GM19193 (cell line): ENCODE results near the gene ST8SIA2.

Source experiments
- POLR2A ChIP-seq: IDR thresholded peaks from 4 replicates; pipeline ENCODE4 v1.6.1; 2011; ENCODE audit not compliant: insufficient read depth, insufficient read length; ENCODE audit errors: extremely low read depth

The ST8SIA2 gene

GRCh38 chr15:92411256-92411655 is 17.6 kb downstream of the ST8SIA2 start:
- TF ChIP-seq POLR2A = no peak

- no peak for TF ChIP-seq POLR2A
Observed at GRCh38 chr15:92413510-92413909, 19.8 kb downstream of the ST8SIA2 start.

DNA sequence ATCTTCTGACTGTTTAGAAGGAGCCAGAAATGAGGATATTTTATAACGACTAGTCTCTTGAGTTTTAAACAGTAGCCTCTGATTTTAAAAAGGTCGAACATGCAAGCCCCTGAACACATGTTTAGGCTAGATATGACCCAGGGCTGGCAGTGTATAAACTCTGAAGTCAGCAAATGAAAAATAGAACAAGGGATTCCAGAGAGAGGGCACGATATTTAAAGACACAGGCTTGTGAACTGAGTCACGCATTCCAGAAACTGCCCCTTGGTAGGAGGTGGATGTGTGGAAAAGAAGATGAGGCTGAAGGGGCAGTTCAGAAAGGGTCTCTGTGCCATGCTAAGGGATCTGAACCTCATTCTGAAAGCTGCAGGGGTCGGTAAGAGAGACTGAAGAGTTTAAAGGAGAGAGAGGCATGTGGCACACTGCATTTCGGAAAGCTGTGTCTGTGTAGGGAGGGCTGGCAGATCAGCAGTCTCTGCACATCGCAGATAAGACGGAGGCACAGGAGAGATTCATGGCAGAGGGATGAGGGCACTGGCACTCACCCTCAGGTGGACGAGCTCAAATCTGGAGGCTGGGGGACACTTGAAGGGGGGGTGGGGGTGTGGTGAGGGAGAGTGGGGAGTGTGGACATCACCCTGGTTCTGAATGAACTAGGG is 22.1 kb downstream of the ST8SIA2 start:
- no peak for TF ChIP-seq POLR2A

- TF ChIP-seq POLR2A = no peak
Observed at GRCh38 chr15:92416557-92416956, 22.9 kb downstream of the ST8SIA2 start.

- TF ChIP-seq POLR2A = no peak
Observed at GRCh38 chr15:92417716-92418115, 24.0 kb downstream of the ST8SIA2 start.

GRCh38 chr15:92418864-92419263 is 25.2 kb downstream of the ST8SIA2 start:
- no peak for TF ChIP-seq POLR2A

DNA sequence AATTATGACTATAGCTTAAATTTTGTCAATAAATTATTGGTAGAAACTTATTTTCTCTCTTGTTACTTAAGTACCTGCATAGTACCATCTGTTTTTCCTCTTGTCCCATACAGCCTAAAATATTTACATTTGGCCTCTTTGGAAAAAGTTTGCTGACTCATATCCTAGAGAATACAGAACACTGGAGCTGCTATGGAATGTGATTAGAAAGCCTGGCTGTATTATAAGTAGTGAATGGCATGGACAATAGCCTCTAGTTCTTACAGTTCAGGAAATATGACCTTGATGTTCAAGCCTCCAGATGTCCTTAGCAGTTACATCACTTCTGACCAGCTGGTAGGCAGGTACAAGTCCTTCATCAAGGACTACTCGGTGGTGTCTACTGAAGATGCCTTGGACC is 28.3 kb downstream of the ST8SIA2 start:
- TF ChIP-seq POLR2A = no peak

DNA sequence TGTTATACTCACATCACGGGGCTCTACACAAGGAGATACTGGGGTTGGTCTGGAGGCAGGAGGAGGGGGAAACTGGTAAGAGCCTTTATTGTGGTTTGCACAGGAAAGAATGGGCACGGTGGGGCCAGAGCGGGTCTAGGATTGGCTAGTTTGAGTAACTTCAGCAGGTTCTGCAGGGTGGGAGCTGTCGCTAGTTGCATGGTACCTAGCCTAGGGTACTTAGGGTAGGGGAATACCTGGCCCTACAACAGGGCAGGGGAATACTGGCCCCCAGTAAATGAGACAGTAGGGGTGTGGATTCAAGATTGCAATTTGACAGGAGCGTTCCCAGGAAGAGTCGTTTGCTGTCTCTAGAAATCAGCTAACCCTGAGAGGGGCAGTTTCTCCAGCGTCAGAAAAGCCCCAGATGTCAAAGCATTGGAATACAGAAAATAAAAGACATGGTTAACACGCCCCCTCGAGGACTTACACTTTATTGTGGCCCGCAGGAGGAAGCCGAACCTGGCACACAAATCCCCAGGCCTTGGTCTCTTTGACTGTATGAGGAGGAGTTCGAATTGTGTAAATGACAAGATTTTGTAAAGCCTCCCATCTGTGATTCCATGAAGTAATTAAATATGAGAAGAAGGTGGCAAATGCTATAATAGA is 32.0 kb downstream of the ST8SIA2 start:
- no peak for TF ChIP-seq POLR2A

GRCh38 chr15:92429378-92430068 is 35.8 kb downstream of the ST8SIA2 start:
- TF ChIP-seq POLR2A = no peak

- no peak for TF ChIP-seq POLR2A
Observed at GRCh38 chr15:92430069-92430440, 36.4 kb downstream of the ST8SIA2 start.

DNA sequence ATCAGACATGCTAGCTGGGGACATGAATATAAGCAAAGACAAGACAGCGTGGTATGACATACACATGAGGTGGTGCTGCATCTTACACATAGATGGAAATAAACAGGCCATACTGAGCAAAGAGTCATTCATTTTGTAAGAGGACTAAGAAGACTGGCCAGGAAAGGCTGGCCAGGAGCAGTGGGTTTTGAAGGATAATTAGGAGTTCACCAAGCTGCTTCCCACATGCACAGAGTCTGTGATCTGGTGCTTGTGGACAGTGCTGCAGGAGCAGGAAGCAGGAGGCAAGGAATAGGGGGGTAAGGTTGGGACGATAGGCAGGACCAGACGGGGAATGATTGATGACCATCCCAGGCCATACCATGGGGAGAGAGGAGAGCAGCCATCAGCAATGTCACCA is 41.5 kb downstream of the ST8SIA2 start:
- no peak for TF ChIP-seq POLR2A

DNA sequence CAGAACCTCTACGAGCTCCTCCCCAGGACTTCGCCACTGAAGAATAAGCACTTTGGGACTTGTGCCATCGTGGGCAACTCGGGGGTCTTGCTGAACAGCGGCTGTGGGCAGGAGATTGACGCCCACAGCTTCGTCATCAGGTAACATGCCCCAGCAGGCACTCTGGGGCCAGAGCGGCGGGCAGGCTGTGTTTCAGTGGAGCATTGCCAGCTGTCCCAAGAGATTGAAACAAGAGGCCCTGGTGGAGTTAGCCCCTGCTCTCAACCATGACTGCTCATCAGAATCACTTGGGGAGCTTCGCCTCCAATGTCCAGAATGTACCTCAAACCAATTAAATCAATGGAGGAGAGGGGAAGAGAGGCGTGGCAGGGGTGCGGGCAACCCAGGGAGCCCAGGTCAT is 44.8 kb downstream of the ST8SIA2 start:
- no peak for TF ChIP-seq POLR2A

DNA sequence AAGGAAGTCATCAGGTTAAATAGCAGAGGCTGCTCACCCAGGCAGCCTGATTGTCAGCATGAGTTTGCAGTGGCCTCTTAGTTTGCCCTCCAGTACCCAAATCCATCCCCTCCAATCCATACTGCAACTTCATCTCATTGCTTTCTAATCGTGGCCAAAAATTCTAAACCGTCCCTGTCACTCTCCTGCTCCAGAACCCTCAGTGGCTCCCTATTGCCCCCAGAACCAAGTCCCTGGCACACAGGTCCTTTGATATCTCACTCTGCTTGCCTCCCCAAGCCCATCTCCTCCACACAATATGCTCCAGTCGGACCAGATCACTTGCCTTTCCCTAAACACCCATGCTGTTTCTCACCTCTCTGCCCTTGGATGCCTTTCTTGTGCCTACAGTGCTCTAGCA is 49.7 kb downstream of the ST8SIA2 start:
- no peak for TF ChIP-seq POLR2A

- TF ChIP-seq POLR2A = no peak
Observed at GRCh38 chr15:92444631-92445030, 51.0 kb downstream of the ST8SIA2 start.

DNA sequence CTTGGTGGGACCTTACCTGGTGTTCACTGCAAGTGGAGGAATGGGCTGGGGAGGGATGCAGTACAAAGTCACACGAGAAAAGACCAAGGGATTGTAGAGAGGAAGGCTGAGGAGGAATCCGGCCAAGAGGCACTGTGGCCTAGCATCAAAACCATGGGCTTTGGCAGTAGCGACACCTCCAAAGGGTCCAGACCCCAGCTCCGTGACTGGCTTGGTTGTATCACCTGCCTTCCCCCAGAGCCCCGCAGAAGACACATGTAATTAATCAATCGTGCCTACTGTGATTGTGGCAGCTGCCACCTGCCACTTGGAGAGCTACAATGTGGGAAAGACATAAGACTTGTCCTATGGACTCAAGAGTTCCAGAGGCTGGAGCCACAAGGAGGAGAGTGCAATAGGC is 54.7 kb downstream of the ST8SIA2 start:
- no peak for TF ChIP-seq POLR2A

- TF ChIP-seq POLR2A = no peak
Observed at GRCh38 chr15:92449476-92449875, 55.8 kb downstream of the ST8SIA2 start.

DNA sequence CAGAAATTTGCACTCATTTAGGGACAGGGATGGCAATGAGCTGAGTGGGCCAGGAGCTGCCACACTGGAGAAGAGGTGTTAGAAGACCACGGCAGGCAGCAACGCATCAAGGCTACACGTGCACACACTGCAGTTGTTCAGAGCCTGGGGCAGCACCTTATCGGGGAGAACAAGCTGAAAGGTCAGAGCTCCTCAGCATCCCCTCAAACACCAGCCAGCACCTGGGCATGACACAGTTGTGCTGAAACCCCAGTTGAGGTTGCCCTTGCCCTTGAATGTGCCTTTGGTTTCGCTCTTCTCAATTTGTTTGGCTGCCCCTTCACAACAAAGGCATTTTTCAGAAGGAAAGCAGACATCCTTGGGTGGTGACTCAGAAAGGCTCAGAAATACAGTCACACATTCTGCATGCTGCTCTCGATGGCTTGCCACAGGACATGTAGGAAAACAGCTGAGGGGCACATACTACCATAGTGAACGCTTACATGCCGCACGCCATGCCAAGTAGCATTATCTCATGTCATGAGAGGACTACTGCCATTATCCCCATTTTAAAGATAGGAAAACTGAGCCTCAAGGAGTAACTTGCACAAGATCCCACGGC is 57.6 kb downstream of the ST8SIA2 start:
- no peak for TF ChIP-seq POLR2A

GRCh38 chr15:92452143-92452542 is 58.5 kb downstream of the ST8SIA2 start:
- TF ChIP-seq POLR2A = no peak
